Uterus (tissue), 2 donors: ENCODE data around the gene FEZF2.

Experiments used
- POLR2A ChIP-seq, 2 donors: fragments of 450-650 bp; IDR thresholded peaks; one replicate each; pipeline ENCODE4 v1.6.1; 2016; ENCODE audit warnings: antibody characterized with exemption in 2 of 2, mild to moderate bottlenecking in 1 of 2, moderate library complexity in 1 of 2
- TF ChIP-seq, protein P1 (sequence below), 4 experiments: fragments of 200-600 bp in 2 of 4; fragments of 450-650 bp in 2 of 4; sonication (generic) in 2 of 4; IDR thresholded peaks; one replicate each; pipeline ENCODE4 v1.5.1; 2016 to 2019; ENCODE audit warnings: antibody characterized with exemption in 4 of 4, mild to moderate bottlenecking in 2 of 4, moderate library complexity in 1 of 4

DNA sequence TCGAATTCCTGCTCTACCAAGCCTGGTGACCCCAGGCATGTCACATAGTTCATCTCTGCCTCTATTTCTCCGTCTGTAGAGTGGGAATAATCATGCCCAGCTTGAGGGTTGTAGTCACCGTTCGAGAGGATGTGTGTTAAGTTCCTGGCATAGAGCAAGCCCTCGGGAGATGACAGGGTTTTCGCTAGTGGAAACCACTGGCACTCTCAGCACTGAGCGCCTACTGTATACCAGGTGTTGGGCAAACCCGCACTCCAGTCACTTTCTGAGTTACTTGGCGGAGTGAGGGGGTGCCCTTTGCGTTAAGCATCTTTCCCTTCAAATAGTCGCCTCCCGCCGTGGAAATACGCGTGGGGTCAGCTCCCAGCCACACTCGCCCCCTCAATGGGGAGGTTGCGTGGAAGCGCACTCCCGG is 5.1 kb downstream of the FEZF2 start:
- TF ChIP-seq, protein P1, sequence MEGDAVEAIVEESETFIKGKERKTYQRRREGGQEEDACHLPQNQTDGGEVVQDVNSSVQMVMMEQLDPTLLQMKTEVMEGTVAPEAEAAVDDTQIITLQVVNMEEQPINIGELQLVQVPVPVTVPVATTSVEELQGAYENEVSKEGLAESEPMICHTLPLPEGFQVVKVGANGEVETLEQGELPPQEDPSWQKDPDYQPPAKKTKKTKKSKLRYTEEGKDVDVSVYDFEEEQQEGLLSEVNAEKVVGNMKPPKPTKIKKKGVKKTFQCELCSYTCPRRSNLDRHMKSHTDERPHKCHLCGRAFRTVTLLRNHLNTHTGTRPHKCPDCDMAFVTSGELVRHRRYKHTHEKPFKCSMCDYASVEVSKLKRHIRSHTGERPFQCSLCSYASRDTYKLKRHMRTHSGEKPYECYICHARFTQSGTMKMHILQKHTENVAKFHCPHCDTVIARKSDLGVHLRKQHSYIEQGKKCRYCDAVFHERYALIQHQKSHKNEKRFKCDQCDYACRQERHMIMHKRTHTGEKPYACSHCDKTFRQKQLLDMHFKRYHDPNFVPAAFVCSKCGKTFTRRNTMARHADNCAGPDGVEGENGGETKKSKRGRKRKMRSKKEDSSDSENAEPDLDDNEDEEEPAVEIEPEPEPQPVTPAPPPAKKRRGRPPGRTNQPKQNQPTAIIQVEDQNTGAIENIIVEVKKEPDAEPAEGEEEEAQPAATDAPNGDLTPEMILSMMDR (IDR thresholded peaks at IDR 0.05): no peak
- no peak for TF ChIP-seq POLR2A (IDR thresholded peaks at IDR 0.05)
